ENCODE results near the gene YES1. TPM values are rescaled to one million over a fixed set of nuclear protein-coding genes. Genes with fewer than 3 reads are reported as not detected.

Gene YES1
- total RNA-seq, 4 donors from 2014 or later = 49.4 to 128 (median 96.0) TPM

GRCh38 chr18:678482-679182 is 133.4 kb downstream of the YES1 start:
- no peak for DNase-seq
- in situ Hi-C loops (cut with MboI; ENCODE audit: low pct_ligation_motif_present in 1 of 4, low pct_unique_long_range_greater_than_20kb in 1 of 4, low sequenced_read_pairs in 3 of 4) (no loop called here), intact Hi-C loops (cut with DNase I; ENCODE audit: low total_unique reads) (loop anchor here (1.0 kb wide), 1 partner anchor 38 kb away; no protein-coding TSS in a partner anchor)
- TF ChIP-seq CTCF (IDR thresholded peaks at IDR 0.05) = no peak
- no peak for TF ChIP-seq EP300 (IDR thresholded peaks at IDR 0.05; ENCODE audit: low read depth)
- no peak for TF ChIP-seq POLR2A (IDR thresholded peaks at IDR 0.05)
- no peak for TF ChIP-seq POLR2AphosphoS5 (IDR thresholded peaks at IDR 0.05)
- H3K9me3 ChIP-seq = no peaks in the 10 kb centered on the region
- WGBS, 2 donors (ENCODE audit: low coverage in 1 of 2) = 93 to 94% methylated on average over 6 to 15 of the region's 15 CpGs
- peaks cover 0 to 3% (median 0%) of the 10 kb centered on the region in 4 donors for H3K4me1 ChIP-seq
- H3K4me3 ChIP-seq = no peak overlapping the region
- H3K27ac ChIP-seq = no peak overlapping the region
- H3K27me3 ChIP-seq = no peaks in the 10 kb centered on the region
- peaks cover 0 to 23% (median 5%) of the 10 kb centered on the region in 4 donors for H3K36me3 ChIP-seq

- no peak overlapping the region for H3K4me3 ChIP-seq
- no peaks in the 10 kb centered on the region for H3K9me3 ChIP-seq
- DNase-seq = no peak
- H3K4me1 ChIP-seq = peaks cover 0 to 3% (median 0%) of the 10 kb centered on the region in 4 donors
- intact Hi-C loops (cut with DNase I; ENCODE audit: low total_unique reads) (loop anchor here (1.0 kb wide), 1 partner anchor 38 kb away; no protein-coding TSS in a partner anchor), in situ Hi-C loops (cut with MboI; ENCODE audit: low pct_ligation_motif_present in 1 of 4, low pct_unique_long_range_greater_than_20kb in 1 of 4, low sequenced_read_pairs in 3 of 4) (no loop called here)
- peaks cover 0 to 26% (median 8%) of the 10 kb centered on the region in 4 donors for H3K36me3 ChIP-seq
- H3K27me3 ChIP-seq = no peaks in the 10 kb centered on the region
- H3K27ac ChIP-seq = no peak overlapping the region
- 81 to 93% methylated on average over 7 to 14 of the region's 14 CpGs for WGBS, 2 donors (ENCODE audit: low coverage in 1 of 2)
- TF ChIP-seq POLR2AphosphoS5 (IDR thresholded peaks at IDR 0.05) (no peak), POLR2A (IDR thresholded peaks at IDR 0.05) (no peak), EP300 (IDR thresholded peaks at IDR 0.05; ENCODE audit: low read depth) (no peak), CTCF (IDR thresholded peaks at IDR 0.05) (no peak)
Observed at GRCh38 chr18:677951-678381, 134.1 kb downstream of the YES1 start.

GRCh38 chr18:677145-677544 is 134.9 kb downstream of the YES1 start:
- no peak for DNase-seq
- 35 to 82% methylated on average over 4 of the region's 4 CpGs for WGBS, 2 donors (ENCODE audit: low coverage in 1 of 2)
- peaks cover 0 to 29% (median 10%) of the 10 kb centered on the region in 4 donors for H3K36me3 ChIP-seq
- H3K27me3 ChIP-seq = no peaks in the 10 kb centered on the region
- H3K27ac ChIP-seq = no peak overlapping the region
- H3K9me3 ChIP-seq = no peaks in the 10 kb centered on the region
- peaks cover 0 to 3% (median 0%) of the 10 kb centered on the region in 4 donors for H3K4me1 ChIP-seq
- in situ Hi-C loops (cut with MboI; ENCODE audit: low pct_ligation_motif_present in 1 of 4, low pct_unique_long_range_greater_than_20kb in 1 of 4, low sequenced_read_pairs in 3 of 4) = no loop called here
- TF ChIP-seq POLR2AphosphoS5 (IDR thresholded peaks at IDR 0.05) (no peak), CTCF (IDR thresholded peaks at IDR 0.05) (no peak), POLR2A (IDR thresholded peaks at IDR 0.05) (no peak), EP300 (IDR thresholded peaks at IDR 0.05; ENCODE audit: low read depth) (no peak)
- intact Hi-C loops (cut with DNase I; ENCODE audit: low total_unique reads) = no loop called here
- H3K4me3 ChIP-seq = no peak overlapping the region

GRCh38 chr18:676736-677135 is 135.3 kb downstream of the YES1 start:
- H3K27me3 ChIP-seq = no peaks in the 10 kb centered on the region
- H3K27ac ChIP-seq = no peak overlapping the region
- peaks cover 0 to 26% (median 10%) of the 10 kb centered on the region in 4 donors for H3K36me3 ChIP-seq
- WGBS, 2 donors (ENCODE audit: low coverage in 1 of 2) = 85 to 94% methylated on average over 2 to 3 of the region's 3 CpGs
- no peak for DNase-seq
- no peak for TF ChIP-seq POLR2A (IDR thresholded peaks at IDR 0.05)
- TF ChIP-seq POLR2AphosphoS5 (IDR thresholded peaks at IDR 0.05) = no peak
- no peak for TF ChIP-seq CTCF (IDR thresholded peaks at IDR 0.05)
- no peak for TF ChIP-seq EP300 (IDR thresholded peaks at IDR 0.05; ENCODE audit: low read depth)
- in situ Hi-C loops (cut with MboI; ENCODE audit: low pct_ligation_motif_present in 1 of 4, low pct_unique_long_range_greater_than_20kb in 1 of 4, low sequenced_read_pairs in 3 of 4) = no loop called here
- intact Hi-C loops (cut with DNase I; ENCODE audit: low total_unique reads) = no loop called here
- peaks cover 0 to 3% (median 0%) of the 10 kb centered on the region in 4 donors for H3K4me1 ChIP-seq
- no peak overlapping the region for H3K4me3 ChIP-seq
- no peaks in the 10 kb centered on the region for H3K9me3 ChIP-seq

Measured in transverse colon (tissue), 4 donors.